GM13977 (cell line): ENCODE measurements around the gene PKNOX1.
"Not testable (repeated sequence)": the region's sequence is repeated elsewhere in the genome, so short reads cannot be mapped to it uniquely, and the experiment has no call there.

Source experiments
- DNase-seq: peaks from one replicate; pipeline ENCODE4 v3.0.0; 2012; ENCODE audit warnings: low spot score
- in situ Hi-C: fragments of 300-500 bp; cut with MboI; formaldehyde crosslinking; loops from one replicate; pipeline ENCODE4 v1.12.0; 2022; ENCODE audit warnings: low sequenced_read_pairs, low pct_unique_long_range_greater_than_20kb, mixed read lengths, inconsistent platforms; ENCODE audit not compliant: unreplicated experiment
- TF ChIP-seq, protein P1 (sequence below): IDR thresholded peaks from 2 replicates; pipeline ENCODE4 v1.5.1; 2012; ENCODE audit warnings: mild to moderate bottlenecking, control low read depth; ENCODE audit not compliant: insufficient read depth; ENCODE audit errors: extremely low read depth, missing control alignments

PKNOX1 gene

GRCh38 chr21:43034101-43034500, 59.7 kb downstream of the PKNOX1 start:
- in situ Hi-C loops: no loop called here
- no peak for DNase-seq
- TF ChIP-seq, protein P1, sequence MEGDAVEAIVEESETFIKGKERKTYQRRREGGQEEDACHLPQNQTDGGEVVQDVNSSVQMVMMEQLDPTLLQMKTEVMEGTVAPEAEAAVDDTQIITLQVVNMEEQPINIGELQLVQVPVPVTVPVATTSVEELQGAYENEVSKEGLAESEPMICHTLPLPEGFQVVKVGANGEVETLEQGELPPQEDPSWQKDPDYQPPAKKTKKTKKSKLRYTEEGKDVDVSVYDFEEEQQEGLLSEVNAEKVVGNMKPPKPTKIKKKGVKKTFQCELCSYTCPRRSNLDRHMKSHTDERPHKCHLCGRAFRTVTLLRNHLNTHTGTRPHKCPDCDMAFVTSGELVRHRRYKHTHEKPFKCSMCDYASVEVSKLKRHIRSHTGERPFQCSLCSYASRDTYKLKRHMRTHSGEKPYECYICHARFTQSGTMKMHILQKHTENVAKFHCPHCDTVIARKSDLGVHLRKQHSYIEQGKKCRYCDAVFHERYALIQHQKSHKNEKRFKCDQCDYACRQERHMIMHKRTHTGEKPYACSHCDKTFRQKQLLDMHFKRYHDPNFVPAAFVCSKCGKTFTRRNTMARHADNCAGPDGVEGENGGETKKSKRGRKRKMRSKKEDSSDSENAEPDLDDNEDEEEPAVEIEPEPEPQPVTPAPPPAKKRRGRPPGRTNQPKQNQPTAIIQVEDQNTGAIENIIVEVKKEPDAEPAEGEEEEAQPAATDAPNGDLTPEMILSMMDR: no peak

DNA sequence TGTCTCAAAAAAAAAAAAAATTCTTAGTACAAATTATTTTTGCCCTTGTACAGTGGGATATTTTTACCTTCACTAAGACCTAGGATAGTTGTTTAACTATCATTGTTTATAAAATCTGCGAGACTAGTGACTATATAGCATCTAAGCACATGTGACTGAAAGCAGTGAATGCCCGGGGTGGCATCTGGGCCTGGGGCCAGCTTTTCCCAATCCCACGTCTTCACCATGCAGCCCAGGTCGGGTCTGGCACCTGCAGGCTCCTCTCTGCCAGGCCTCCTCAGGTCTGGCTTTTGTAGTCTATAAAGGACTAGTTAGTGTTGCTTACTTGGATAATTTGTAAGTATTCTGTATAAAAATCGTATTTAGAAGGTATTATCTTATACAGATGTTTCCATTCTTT, 60.5 kb downstream of the PKNOX1 start:
- in situ Hi-C loops: no loop called here
- no peak for DNase-seq

GRCh38 chr21:43036889-43037288, 62.5 kb downstream of the PKNOX1 start:
- in situ Hi-C loops, DNase-seq: not testable (repeated sequence)

More for the DNA sequence above, 60.5 kb downstream of the PKNOX1 start:
- TF ChIP-seq, protein P1: no peak

- DNase-seq, in situ Hi-C loops: not testable (repeated sequence)
Observed at GRCh38 chr21:43037918-43038658, 63.7 kb downstream of the PKNOX1 start.

DNA sequence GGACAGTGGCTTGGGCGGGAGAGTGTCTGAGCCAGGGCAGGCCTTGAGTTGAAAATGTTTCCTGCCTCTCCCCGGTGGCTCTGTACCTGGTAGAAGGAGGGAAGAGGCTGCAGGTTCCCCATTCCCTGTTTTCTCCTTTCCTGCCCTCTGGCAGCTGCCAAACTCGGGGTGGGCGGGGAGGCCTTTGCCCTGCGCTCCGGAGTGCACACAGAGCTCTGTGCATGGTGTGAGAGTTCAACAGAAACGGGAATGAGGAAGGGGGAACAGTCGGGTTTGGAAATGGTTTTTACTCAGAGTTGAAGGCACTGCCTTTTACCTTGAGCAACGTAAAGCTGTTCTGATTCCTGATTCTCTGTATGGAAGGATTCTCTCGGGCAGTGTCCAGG, 64.3 kb downstream of the PKNOX1 start:
- DNase-seq, in situ Hi-C loops: not testable (repeated sequence)

DNA sequence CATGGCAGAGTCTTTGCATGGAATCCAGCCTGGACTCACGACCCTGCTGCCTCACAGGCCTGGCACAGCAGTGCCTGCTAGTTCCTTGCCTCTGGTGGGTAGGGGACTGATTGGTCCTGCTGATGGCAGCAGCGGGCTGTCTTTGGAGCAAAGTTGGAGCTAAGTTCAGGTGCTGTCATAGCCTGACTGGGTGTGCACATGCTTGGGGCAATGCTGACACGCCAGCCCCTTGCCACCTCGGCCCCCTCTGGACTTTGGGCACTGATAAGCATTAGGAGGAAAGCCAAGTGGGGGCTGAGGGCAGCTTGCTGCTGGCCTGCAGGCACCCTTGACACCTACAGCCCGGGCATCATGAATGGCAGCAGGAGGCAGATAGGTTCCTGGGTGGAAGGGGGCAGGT, 67.8 kb downstream of the PKNOX1 start:
- DNase-seq, in situ Hi-C loops: not testable (repeated sequence)

DNA sequence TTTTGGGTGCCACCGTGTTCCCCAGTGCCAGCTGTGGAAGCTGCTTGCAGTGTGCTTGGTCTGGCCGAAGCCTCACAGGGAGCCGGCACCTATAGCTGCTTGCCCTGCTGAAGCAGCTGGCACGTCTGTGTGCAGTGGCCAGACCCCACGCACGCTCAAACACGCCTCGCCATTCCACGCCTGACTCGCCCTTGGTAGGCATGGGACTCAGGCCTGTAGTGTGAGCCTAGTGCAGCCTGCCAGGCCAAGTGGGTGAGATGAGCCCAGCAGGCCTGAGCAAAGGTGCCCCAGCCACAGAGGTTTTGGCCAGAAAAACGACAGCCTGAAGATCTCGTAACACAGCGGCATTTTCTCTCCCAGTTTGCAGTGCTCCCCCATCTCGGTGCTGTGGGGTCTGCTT, 68.9 kb downstream of the PKNOX1 start:
- in situ Hi-C loops, DNase-seq: not testable (repeated sequence)

DNA sequence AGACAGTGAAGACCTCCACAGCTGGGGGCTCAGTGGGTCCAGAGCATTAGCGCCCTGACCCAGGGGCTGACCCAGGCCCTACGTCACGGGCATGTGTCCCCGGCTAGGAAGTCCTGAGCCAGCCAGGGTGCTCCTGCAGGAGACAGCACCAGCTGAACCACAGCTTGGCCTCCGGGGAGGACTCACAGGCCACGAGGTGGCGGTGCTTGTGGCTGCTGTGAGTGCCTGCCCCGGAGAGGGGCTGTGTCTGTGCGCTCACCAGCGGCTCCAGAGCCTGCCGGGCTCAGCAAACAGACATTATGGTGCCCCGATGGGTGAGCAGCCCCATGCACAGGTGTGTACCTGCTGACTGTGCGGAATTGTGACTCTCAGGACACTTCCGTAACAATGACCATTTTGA, 70.2 kb downstream of the PKNOX1 start:
- DNase-seq, in situ Hi-C loops: not testable (repeated sequence)

- DNase-seq, in situ Hi-C loops: not testable (repeated sequence)
Observed at GRCh38 chr21:43045165-43045875, 71.0 kb downstream of the PKNOX1 start.

DNA sequence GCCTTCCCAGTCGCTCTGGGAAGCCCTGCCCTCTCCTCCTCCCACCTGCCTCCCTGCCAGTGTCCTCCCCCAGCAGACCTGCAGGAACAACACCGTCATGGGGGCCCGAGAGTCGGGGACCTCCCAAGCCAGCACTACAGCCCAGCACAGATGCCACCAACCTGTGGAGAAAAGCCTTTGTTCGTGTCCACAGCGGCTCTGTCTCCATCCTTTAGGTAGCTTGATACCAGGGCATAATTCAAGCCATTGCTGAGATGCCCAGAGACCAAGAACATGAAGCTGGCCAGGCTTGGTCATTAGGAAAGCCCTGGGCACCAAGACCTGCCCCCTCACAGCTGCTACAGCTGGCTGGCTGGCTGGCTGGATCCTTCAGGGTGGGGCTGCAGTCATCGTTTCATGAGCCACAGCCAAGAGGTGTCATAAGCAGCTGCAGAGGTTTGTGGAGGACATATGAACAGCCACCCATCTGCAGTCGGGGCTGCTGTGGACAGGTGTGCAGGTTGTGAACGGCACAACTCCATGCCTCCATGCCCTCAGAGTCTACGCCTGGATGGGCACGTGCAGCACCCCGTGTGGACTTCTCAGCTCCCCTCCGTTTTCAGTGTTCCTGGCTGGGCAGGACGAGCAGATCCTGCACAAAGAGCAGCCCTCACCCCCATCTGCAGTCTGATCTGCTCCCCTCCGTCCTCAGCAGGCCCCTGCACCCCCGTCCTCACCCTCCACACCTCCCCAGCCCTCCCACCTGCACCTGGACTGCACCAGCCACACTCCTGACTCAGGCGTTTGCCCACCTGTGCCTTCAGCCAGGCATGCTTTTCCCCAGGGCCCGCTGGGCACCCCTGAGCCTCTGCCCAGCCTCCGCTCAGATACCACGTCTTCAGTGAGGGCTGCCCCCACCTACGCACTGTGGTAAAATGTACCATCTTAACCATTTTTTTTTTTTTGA, 71.8 kb downstream of the PKNOX1 start:
- in situ Hi-C loops, DNase-seq: not testable (repeated sequence)

DNA sequence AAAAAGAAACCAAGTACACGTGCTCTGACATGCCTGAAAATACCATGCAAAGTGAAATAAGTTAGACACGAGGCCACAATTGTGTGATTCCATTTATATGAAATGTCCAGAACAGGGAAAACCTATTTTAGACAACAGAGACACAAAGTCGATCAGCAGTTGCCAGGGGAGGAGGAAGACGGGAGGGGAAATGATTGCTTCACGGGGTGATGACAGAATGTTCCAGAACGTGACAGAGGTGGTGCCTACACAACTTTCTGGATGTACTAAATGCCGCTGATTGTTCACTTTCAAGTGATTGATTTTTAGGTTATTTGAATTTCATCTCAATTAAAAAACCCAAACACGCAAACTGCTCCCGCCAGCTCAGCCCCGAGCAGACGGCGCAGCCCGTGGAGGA, 78.8 kb downstream of the PKNOX1 start:
- DNase-seq, in situ Hi-C loops: not testable (repeated sequence)

GRCh38 chr21:43062955-43063664, 88.7 kb downstream of the PKNOX1 start:
- DNase-seq, in situ Hi-C loops: not testable (repeated sequence)

- in situ Hi-C loops, DNase-seq: not testable (repeated sequence)
Observed at GRCh38 chr21:43064265-43064917, 90.0 kb downstream of the PKNOX1 start.

GRCh38 chr21:43065991-43066390, 91.6 kb downstream of the PKNOX1 start:
- DNase-seq, in situ Hi-C loops: not testable (repeated sequence)
